ENCODE data around the gene CYFIP1. TPM values are rescaled to one million over a fixed set of nuclear protein-coding genes. Genes with fewer than 3 reads are reported as not detected.

The CYFIP1 gene
- total and polyA plus RNA-seq, 9 of the 15 experiments (the other 6 are each of a cell fraction or from before 2014, with no cell fraction given) = 3.8 to 59.8 (median 28.3) TPM

DNA sequence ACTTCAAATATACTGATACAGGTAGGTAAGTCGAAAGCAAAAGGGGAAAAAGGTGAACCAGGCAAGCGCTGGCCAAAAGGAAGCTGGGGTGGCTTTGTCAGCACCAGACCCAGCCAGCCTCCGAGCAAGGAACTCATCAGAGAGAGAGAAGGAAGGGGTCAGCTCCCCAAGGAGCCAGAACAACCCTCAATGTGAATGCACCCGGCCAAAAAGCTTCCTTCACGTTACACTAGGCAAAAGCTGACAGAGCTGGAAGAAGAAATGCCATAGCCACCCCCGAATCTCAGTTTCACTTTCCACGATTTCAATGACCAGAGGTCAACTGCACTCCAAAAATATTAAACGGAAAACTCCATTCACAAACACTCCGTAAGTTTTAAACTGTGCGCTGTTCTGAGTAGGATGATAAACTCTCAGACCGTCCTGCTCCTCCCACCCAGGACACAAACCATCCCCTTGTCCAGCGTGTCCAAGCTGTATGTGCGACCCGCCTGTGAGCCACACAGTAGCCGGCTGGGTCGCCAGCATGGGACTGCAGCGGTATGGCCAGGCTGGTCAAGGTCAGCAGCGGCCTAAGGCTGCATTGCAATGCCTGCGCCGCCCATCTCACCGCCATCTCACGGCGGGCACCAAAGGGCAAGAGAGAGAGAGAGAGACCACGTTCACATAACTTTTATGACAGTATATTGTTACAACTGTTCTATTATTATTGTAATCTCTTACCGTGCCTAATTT, 29.7 kb downstream of the CYFIP1 start:
- peaks cover 21% of the 10 kb centered on the region for H4K20me1 ChIP-seq (replicated peaks; ENCODE audit: control insufficient read depth, insufficient read depth, low read length)
- intact Hi-C loops (cut with micrococcal nuclease) = no loop called here
- peaks cover 5% of the 10 kb centered on the region for H3K9me1 ChIP-seq (ENCODE audit: control insufficient read depth, insufficient read depth, low read length)
- ChIA-PET CTCF (ENCODE audit: low intra/inter-chr PET ratio) (no interaction called here), POLR2A (no interaction called here)
- FAIRE-seq (no peak), ATAC-seq (no peak), DNase-seq (ENCODE audit: extremely low read depth in 1 of 4, low spot score in 3 of 4) (no peak)
- no peaks in the 10 kb centered on the region for H3K36me3 ChIP-seq (ENCODE audit: control insufficient read depth, insufficient read depth, low read length)
- in situ Hi-C loops (cut with MboI) = no loop called here
- H3K9me3 ChIP-seq (replicated peaks; ENCODE audit: control insufficient read depth, insufficient read depth, low read depth, low read length) = no peaks in the 10 kb centered on the region
- WGBS (ENCODE audit: insufficient coverage, low coverage, missing lambda C conversion rate) = 82% methylated on average over 23 of the region's 25 CpGs
- no peak for TF ChIP-seq ASH1L (IDR thresholded peaks at IDR 0.05; ENCODE audit: borderline replicate concordance, low read depth, partially characterized antibody)
- TF ChIP-seq TRIM28 (IDR thresholded peaks at IDR 0.05) = no peak
- TF ChIP-seq NONO (IDR thresholded peaks at IDR 0.05; ENCODE audit: low read depth in 2 of 2, low read length in 1 of 2) = no peak
- TF ChIP-seq RHOXF2B (CRISPR knock-in tag; conservative IDR thresholded peaks at IDR 0.05) = no peak
- no peak for TF ChIP-seq BRCA1 (IDR thresholded peaks at IDR 0.05)
- no peak for TF ChIP-seq BRCA1 (CRISPR knock-in tag; IDR thresholded peaks at IDR 0.05)
- H3K27ac ChIP-seq (ENCODE audit: extremely low read depth, low read depth, low read length) = no peak overlapping the region
- no peak overlapping the region for H3K4me2 ChIP-seq (ENCODE audit: insufficient read depth, low read length)
- no peak overlapping the region for H3K4me3 ChIP-seq
- H3K9ac ChIP-seq (ENCODE audit: insufficient read depth in 1 of 2, low read depth in 2 of 2, low read length in 2 of 2) = no peak overlapping the region
- peaks cover 33% of the 10 kb centered on the region for H3K79me2 ChIP-seq (ENCODE audit: control insufficient read depth, insufficient read depth, low read length)
- H3K4me1 ChIP-seq (replicated peaks in 1 of 2; ENCODE audit: control insufficient read depth in 2 of 2, insufficient read depth in 2 of 2, low read length in 2 of 2) = peaks cover 17 to 29% of the 10 kb centered on the region in 2 experiments
- H3K27me3 ChIP-seq (ENCODE audit: control insufficient read depth in 2 of 2, insufficient read depth in 2 of 2, low read length in 2 of 2) = no peaks in the 10 kb centered on the region
- no peak overlapping the region for H2AFZ ChIP-seq (ENCODE audit: low read depth, low read length)
- BruUV-seq (replicated peaks) = no TSS peak

Data from K562 (cell line).